Smooth muscle cell of the coronary artery (primary cell): ENCODE measurements around the gene CNDP1. TPM values are rescaled to one million over a fixed set of nuclear protein-coding genes. Genes with fewer than 3 reads are reported as not detected.

ENCODE experiments used
- total RNA-seq: library from RNA; depleted of rRNA; stranded (reverse); fragments of >200 nt; gene quantifications from 2 replicates; pipeline ENCODE4 v1.2.3, GENCODE V29; 2014; ENCODE audit warnings: low replicate concordance

CNDP1 gene, protein sequence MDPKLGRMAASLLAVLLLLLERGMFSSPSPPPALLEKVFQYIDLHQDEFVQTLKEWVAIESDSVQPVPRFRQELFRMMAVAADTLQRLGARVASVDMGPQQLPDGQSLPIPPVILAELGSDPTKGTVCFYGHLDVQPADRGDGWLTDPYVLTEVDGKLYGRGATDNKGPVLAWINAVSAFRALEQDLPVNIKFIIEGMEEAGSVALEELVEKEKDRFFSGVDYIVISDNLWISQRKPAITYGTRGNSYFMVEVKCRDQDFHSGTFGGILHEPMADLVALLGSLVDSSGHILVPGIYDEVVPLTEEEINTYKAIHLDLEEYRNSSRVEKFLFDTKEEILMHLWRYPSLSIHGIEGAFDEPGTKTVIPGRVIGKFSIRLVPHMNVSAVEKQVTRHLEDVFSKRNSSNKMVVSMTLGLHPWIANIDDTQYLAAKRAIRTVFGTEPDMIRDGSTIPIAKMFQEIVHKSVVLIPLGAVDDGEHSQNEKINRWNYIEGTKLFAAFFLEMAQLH
- total RNA-seq, result not detected in 2 replicates

GRCh38 chr18:74534150-74534969 is at the start of gene CNDP1:
Gene CNDP1, plus strand, starts transcription at chr18:74534500. Its CDS starts 168 bp downstream, at chr18:74534668.

DNA sequence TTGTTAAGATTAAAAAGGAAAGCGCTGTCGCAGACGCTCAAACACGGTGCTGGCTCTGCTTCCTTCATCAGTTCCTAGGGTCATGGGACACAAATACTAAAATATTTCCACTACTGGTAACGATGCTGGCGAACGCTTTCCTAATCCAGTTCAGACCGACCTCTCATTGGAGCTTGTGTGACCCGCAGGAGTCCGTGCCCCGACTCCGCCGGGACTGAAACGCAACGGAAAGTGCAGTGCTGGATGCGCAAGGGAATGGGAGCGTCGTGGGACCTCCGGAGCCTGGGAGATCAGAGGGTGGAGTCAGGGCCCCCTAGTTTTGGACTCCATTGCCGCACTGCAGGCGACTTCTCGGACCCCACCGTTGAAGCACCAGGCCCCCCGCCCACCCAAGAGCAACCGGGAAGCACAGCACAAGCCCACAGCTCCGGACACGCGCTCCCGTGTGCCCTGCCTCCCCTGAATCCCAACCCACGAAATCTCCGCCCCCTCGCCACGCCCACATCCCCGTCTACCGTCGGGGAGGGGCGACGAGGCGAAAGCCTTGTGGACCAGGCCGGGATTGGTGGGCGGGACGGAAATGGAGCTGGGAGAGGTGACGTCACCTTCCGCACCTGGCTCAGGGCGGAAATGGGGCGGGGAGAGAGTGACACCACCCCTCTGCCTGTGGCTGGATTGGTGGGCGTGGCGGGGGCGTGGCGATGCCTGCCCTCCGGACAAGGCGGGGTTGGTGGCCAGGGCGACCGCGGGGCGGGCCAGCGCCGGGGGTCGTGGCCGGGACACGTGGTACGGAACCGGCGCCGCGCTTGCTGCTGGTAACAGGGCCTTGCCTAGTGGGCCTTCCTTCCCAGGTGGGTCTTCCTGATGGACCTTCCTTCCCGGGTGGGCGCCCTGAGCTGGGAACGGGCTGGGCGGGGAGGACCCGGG is 38.5 kb upstream of the CNDP1 start, which contains the start of gene CNDP2:
Gene CNDP2 (plus strand): TSS at position 783 of the 927 bp plus-strand sequence. CDS start 3,611 bp downstream, outside the sequence.

DNA sequence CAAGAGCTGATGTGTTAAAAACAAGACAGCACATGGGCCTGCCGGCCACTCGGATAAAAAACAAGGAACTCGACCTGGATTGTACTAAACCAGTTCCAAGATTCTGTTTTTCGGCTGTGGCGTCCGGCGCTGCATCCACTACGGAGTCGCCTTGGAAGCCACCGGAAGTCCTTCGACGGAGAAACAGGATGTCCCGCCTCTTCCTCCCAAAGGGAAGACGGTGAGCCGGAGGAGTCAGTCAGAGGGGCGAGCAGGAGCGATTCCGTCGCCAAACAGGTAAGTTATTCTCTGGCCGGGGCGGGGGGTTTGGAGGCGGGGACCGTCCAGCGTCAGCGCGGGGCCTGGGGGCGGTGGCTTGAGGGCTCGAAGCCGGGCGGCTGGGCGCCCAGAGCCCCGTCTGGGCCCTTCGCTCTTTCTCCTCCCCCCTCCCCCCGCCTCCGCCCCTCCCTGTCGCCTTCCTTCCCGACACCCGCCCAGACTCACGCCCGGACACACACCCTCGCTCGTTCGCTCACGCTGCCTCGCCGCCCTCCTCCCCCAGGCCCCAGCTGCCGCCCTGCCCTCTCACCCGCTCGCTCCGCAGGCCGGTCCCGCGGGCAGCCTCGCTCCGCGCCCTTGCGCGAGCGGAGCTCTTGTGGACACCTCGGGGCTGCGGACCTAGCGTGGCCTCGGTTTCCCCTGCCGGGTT is 63.5 kb downstream of the CNDP1 start, which contains the start of gene ZNF407:
Gene ZNF407 (plus strand): TSS at position 209 of the 688 bp plus-strand sequence. CDS start 33,150 bp downstream, outside the sequence.

Other genes starting within 250 kb of the CNDP1 start
- gene CYB5A, start 242.5 kb upstream of the CNDP1 start, total RNA-seq, result 52.7 and 164 TPM in 2 replicates
- gene C18orf63, start 218.7 kb upstream of the CNDP1 start, total RNA-seq, result not detected in 2 replicates
- gene DIPK1C, start 77.2 kb upstream of the CNDP1 start, total RNA-seq, result not detected in 2 replicates
- gene CNDP2, start 38.1 kb upstream of the CNDP1 start, total RNA-seq, result 53.2 and 57.4 TPM in 2 replicates
- gene ZNF407, start 63.4 kb downstream of the CNDP1 start, total RNA-seq, result 11.0 and 12.4 TPM in 2 replicates